Liver (tissue), 9 donors: ENCODE data around the gene PRRC2A. TPM values are rescaled to one million over a fixed set of nuclear protein-coding genes. Genes with fewer than 3 reads are reported as not detected.

Source experiments
- DNase-seq: peaks from one replicate; pipeline ENCODE4 v3.0.0-alpha.2; 2017; ENCODE audit warnings: low spot score
- H3K27ac ChIP-seq, 2 donors: one replicate each; pipeline ENCODE4 v1.7.0; 2013; ENCODE audit warnings: inconsistent platforms in 2 of 2, low read length in 2 of 2, control low read depth in 1 of 2, low read depth in 1 of 2, mild to moderate bottlenecking in 1 of 2
- H3K27me3 ChIP-seq, 4 donors: one replicate each; pipeline versions ENCODE4 v1.6.1 to v1.7.0; 2013; ENCODE audit warnings: low read length in 3 of 4, inconsistent platforms in 1 of 4, mild to moderate bottlenecking in 1 of 4, moderate library complexity in 1 of 4; ENCODE audit not compliant: control insufficient read depth in 4 of 4, insufficient read depth in 4 of 4
- H3K36me3 ChIP-seq, 4 donors: one replicate each; pipeline versions ENCODE4 v1.6.1 to v1.7.0; 2013; ENCODE audit warnings: low read length in 3 of 4, mild to moderate bottlenecking in 3 of 4, low read depth in 1 of 4, moderate library complexity in 1 of 4; ENCODE audit not compliant: control insufficient read depth in 4 of 4, insufficient read depth in 3 of 4
- H3K4me1 ChIP-seq, 4 donors: one replicate each; pipeline versions ENCODE4 v1.6.1 to v1.7.0; 2013; ENCODE audit warnings: low read length in 3 of 4, mild to moderate bottlenecking in 3 of 4, moderate library complexity in 1 of 4; ENCODE audit not compliant: control insufficient read depth in 4 of 4, insufficient read depth in 4 of 4
- H3K4me3 ChIP-seq, 3 donors: one replicate each; pipeline versions ENCODE4 v1.6.1 to v1.7.0; 2013; ENCODE audit warnings: low read length in 3 of 3, control low read depth in 1 of 3, low read depth in 1 of 3, mild to moderate bottlenecking in 1 of 3
- H3K9ac ChIP-seq, 2 donors: one replicate each; pipeline ENCODE4 v1.7.0; 2013; ENCODE audit warnings: low read length in 2 of 2, mild to moderate bottlenecking in 2 of 2, moderate library complexity in 2 of 2, control low read depth in 1 of 2, low read depth in 1 of 2
- H3K9me3 ChIP-seq, 4 donors: one replicate each; pipeline versions ENCODE4 v1.6.1 to v1.7.0; 2013; ENCODE audit warnings: low read length in 3 of 4; ENCODE audit not compliant: control insufficient read depth in 4 of 4
- EGR1 ChIP-seq, 2 donors: IDR thresholded peaks; 2 replicates each; pipeline ENCODE4 v1.6.1; 2016 to 2018; ENCODE audit warnings: antibody characterized with exemption in 2 of 2, low read depth in 2 of 2
- FOXA1 ChIP-seq: IDR thresholded peaks from 2 replicates; pipeline ENCODE4 v1.6.1; 2016; ENCODE audit warnings: antibody characterized with exemption
- FOXA2 ChIP-seq: IDR thresholded peaks from 2 replicates; pipeline ENCODE4 v1.6.1; 2016; ENCODE audit warnings: antibody characterized with exemption
- GABPA ChIP-seq, 2 donors: IDR thresholded peaks in 1 of 2; conservative IDR thresholded peaks in 1 of 2; 2 replicates each; pipeline ENCODE4 v1.6.1; 2016; ENCODE audit warnings: antibody characterized with exemption in 2 of 2, mild to moderate bottlenecking in 1 of 2, moderate library complexity in 1 of 2
- HNF4G ChIP-seq: IDR thresholded peaks from 2 replicates; pipeline ENCODE4 v1.6.1; 2016; ENCODE audit warnings: antibody characterized with exemption
- JUND ChIP-seq, 2 donors: IDR thresholded peaks; 2 replicates each; pipeline ENCODE4 v1.6.1; 2016; ENCODE audit warnings: antibody characterized with exemption in 2 of 2
- RXRA ChIP-seq, 2 donors: IDR thresholded peaks; 2 replicates each; pipeline ENCODE4 v1.6.1; 2017 to 2018; ENCODE audit warnings: antibody characterized with exemption in 2 of 2, mild to moderate bottlenecking in 1 of 2
- SP1 ChIP-seq: IDR thresholded peaks from 2 replicates; pipeline ENCODE4 v1.6.1; 2018; ENCODE audit warnings: antibody characterized with exemption, mild to moderate bottlenecking
- TAF1 ChIP-seq: conservative IDR thresholded peaks from 2 replicates; pipeline ENCODE4 v1.6.1; 2016; ENCODE audit warnings: antibody characterized with exemption, mild to moderate bottlenecking
- YY1 ChIP-seq: IDR thresholded peaks from 2 replicates; pipeline ENCODE4 v1.6.1; 2016; ENCODE audit warnings: antibody characterized with exemption, mild to moderate bottlenecking
- ZBTB33 ChIP-seq: IDR thresholded peaks from 2 replicates; pipeline ENCODE4 v1.6.1; 2016; ENCODE audit warnings: antibody characterized with exemption
- WGBS: extraction: QIAGEN DNeasy Blood & Tissue Kit; methylation state at CpG from one replicate; pipeline ENCODE4 v1.1.7; 2013; 5-methylcytosine and 5-hydroxymethylcytosine counted together
- polyA plus RNA-seq, 2 donors: library from polyadenylated mRNA; stranded (reverse) in 1 of 2; unstranded in 1 of 2; fragments of 200-250 nt in 1 of 2; fragments of >200 nt in 1 of 2; fragmentation: Nextera tagmentation in 1 of 2; extraction: Ambion mirVana in 1 of 2; gene quantifications; one replicate each; pipeline versions ENCODE4 v1.2.1 to v1.2.3, GENCODE V29; 2013 to 2015
- total RNA-seq, 2 donors: library from RNA; depleted of rRNA; stranded (reverse); fragments of >200 nt; gene quantifications; one replicate each; pipeline ENCODE4 v1.2.3, GENCODE V29; 2014
- TF ChIP-seq, protein P1 (sequence below): IDR thresholded peaks from 2 replicates; pipeline ENCODE4 v1.6.1; 2016; ENCODE audit warnings: antibody characterized with exemption, mild to moderate bottlenecking
- donor health status: healthy.
- donor health status: healthy.
- donor health status: healthy.
- donor health status: healthy.
- donor health status: healthy.

The PRRC2A gene
- total and polyA plus RNA-seq, 4 donors: 21.9 to 39.3 (median 29.5) TPM

GRCh38 chr6:31586008-31586407 is 34.5 kb upstream of the PRRC2A start, which contains the start of gene LST1:
TSS of gene LST1 (plus strand) at chr6:31586277. CDS start at chr6:31587300, 1,023 bp downstream.
- H3K27me3 ChIP-seq: no peaks in the 10 kb centered on the region
- peaks cover 0 to 9% (median 3%) of the 10 kb centered on the region in 4 donors for H3K4me1 ChIP-seq
- H3K4me3 ChIP-seq: peak within 1 kb of the TSS in 1 of 3 donors; percentile 2
- no peak for DNase-seq
- H3K36me3 ChIP-seq: no peaks in the 10 kb centered on the region
- H3K27ac ChIP-seq: peak within 1 kb of the TSS; percentile 48 to 54
- 57% methylated on average over 1 of the region's 1 CpG for WGBS
- no peaks in the 10 kb centered on the region for H3K9me3 ChIP-seq
- peak within 1 kb of the TSS in 1 of 2 donors; percentile 23 for H3K9ac ChIP-seq
- TF ChIP-seq JUND (IDR thresholded peaks at IDR 0.05) (no peak), EGR1 (IDR thresholded peaks at IDR 0.05; ENCODE audit: low read depth in 2 of 2) (no peak), SP1 (no peak)
- TF ChIP-seq, protein P1, sequence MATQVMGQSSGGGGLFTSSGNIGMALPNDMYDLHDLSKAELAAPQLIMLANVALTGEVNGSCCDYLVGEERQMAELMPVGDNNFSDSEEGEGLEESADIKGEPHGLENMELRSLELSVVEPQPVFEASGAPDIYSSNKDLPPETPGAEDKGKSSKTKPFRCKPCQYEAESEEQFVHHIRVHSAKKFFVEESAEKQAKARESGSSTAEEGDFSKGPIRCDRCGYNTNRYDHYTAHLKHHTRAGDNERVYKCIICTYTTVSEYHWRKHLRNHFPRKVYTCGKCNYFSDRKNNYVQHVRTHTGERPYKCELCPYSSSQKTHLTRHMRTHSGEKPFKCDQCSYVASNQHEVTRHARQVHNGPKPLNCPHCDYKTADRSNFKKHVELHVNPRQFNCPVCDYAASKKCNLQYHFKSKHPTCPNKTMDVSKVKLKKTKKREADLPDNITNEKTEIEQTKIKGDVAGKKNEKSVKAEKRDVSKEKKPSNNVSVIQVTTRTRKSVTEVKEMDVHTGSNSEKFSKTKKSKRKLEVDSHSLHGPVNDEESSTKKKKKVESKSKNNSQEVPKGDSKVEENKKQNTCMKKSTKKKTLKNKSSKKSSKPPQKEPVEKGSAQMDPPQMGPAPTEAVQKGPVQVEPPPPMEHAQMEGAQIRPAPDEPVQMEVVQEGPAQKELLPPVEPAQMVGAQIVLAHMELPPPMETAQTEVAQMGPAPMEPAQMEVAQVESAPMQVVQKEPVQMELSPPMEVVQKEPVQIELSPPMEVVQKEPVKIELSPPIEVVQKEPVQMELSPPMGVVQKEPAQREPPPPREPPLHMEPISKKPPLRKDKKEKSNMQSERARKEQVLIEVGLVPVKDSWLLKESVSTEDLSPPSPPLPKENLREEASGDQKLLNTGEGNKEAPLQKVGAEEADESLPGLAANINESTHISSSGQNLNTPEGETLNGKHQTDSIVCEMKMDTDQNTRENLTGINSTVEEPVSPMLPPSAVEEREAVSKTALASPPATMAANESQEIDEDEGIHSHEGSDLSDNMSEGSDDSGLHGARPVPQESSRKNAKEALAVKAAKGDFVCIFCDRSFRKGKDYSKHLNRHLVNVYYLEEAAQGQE: no peak

DNA sequence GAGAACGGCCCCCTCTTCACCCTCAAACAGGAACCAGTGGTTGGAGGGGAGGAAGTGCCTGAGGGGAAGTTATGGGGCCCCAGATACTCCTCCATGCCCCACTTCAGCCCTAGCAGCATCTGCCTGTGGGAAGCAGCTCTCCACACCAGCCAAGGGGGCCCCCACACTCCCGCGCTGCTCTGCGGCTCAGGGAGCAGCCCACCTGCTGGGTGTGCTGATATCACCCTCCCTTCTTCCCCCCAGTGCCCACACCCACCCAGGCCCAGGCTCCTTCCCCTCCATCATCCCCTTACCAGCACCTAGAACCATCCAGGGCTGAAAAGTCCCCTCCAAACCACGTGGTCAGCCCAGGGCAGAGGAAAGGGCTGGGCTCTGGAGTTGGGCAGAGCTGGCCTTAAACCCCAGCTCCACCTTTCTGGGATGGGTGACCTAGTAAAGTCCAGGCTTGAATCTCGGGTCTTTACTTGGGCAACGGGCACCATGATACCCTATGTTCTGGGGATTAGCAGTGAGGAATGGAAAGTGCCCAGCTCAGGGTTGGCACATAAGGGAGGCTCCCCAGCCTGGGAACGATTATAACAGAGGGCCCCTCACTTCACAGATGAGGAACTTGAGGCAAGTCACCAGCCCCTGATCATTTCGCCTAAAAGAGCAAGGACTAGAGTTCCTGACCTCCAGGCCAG is 33.8 kb upstream of the PRRC2A start:
- H3K27me3 ChIP-seq: no peaks in the 10 kb centered on the region
- peak overlapping the region in 1 of 3 donors; percentile 2 for H3K4me3 ChIP-seq
- H3K9me3 ChIP-seq: no peaks in the 10 kb centered on the region
- H3K4me1 ChIP-seq: peaks cover 0 to 6% (median 2%) of the 10 kb centered on the region in 4 donors
- peak overlapping the region; percentile 48 to 54 for H3K27ac ChIP-seq
- no peak for DNase-seq
- H3K36me3 ChIP-seq: no peaks in the 10 kb centered on the region
- peak overlapping the region in 1 of 2 donors; percentile 23 for H3K9ac ChIP-seq
- WGBS: 57% methylated on average over 9 of the region's 9 CpGs
- TF ChIP-seq GABPA (IDR thresholded peaks at IDR 0.05 in 1 of 2, conservative IDR thresholded peaks at IDR 0.05 in 1 of 2): no peak
- no peak for TF ChIP-seq RXRA (IDR thresholded peaks at IDR 0.05)
- no peak for TF ChIP-seq FOXA1
- TF ChIP-seq, protein P1: no peak
- no peak for TF ChIP-seq YY1
- TF ChIP-seq ZBTB33: no peak
- no peak for TF ChIP-seq FOXA2
- no peak for TF ChIP-seq SP1
- no peak for TF ChIP-seq EGR1 (IDR thresholded peaks at IDR 0.05; ENCODE audit: low read depth in 2 of 2)
- no peak for TF ChIP-seq TAF1
- TF ChIP-seq HNF4G: no peak
